Stimulated activated naive CD8-positive, alpha-beta T cell treated with anti-CD3 and anti-CD28 coated beads, Interleukin-15, amount 100 ng/mL, for 72 hours (primary cell): ENCODE data around the gene AKAP6.

Source experiments
- ATAC-seq: fragments of 150-1000 bp; cut with Tn5 transposase; 2 replicates; pipeline ENCODE4 v1.10.0; 2021; ENCODE audit warnings: mild to moderate bottlenecking, moderate library complexity
- DNase-seq, 2 donors: peaks; one replicate each; pipeline ENCODE4 v3.0.0; 2021 to 2022
- H3K27ac Mint-ChIP-seq, 2 donors: one replicate each; pipeline ENCODE4 v1.8.0; 2022; ENCODE audit warnings: mild to moderate bottlenecking in 2 of 2, mixed read lengths in 2 of 2, moderate library complexity in 2 of 2
- H3K27me3 Mint-ChIP-seq: one replicate; pipeline ENCODE4 v1.8.0; 2022; ENCODE audit warnings: mixed read lengths
- H3K4me1 Mint-ChIP-seq: one replicate; pipeline ENCODE4 v1.8.0; 2022; ENCODE audit warnings: mild to moderate bottlenecking, mixed read lengths
- H3K4me3 Mint-ChIP-seq, 2 donors: one replicate each; pipeline ENCODE4 v1.8.0; 2022; ENCODE audit warnings: mild to moderate bottlenecking in 2 of 2, mixed read lengths in 2 of 2, moderate library complexity in 1 of 2
- H3K9me3 Mint-ChIP-seq, 2 donors: one replicate each; pipeline ENCODE4 v1.8.0; 2022; ENCODE audit warnings: mixed read lengths in 2 of 2

The AKAP6 gene

GRCh38 chr14:32593290-32593942 lies 264.3 kb downstream of the AKAP6 start:
- ATAC-seq (no peak), DNase-seq (no peak)
- Mint-ChIP-seq H3K27ac (no peak overlapping the region), H3K9me3 (no peaks in the 10 kb centered on the region), H3K4me3 (no peak overlapping the region), H3K27me3 (no peaks in the 10 kb centered on the region), H3K4me1 (no peaks in the 10 kb centered on the region)

- Mint-ChIP-seq H3K9me3 (no peaks in the 10 kb centered on the region), H3K27me3 (no peaks in the 10 kb centered on the region), H3K4me3 (no peak overlapping the region), H3K27ac (no peak overlapping the region), H3K4me1 (no peaks in the 10 kb centered on the region)
- DNase-seq (no peak), ATAC-seq (no peak)
Measured at GRCh38 chr14:32594766-32595165, 265.7 kb downstream of the AKAP6 start.

- no peaks in the 10 kb centered on the region for H3K4me1 Mint-ChIP-seq
- no peak overlapping the region for H3K27ac Mint-ChIP-seq
- no peak for ATAC-seq
- H3K9me3 Mint-ChIP-seq, result no peaks in the 10 kb centered on the region
- no peak for DNase-seq
- no peak overlapping the region for H3K4me3 Mint-ChIP-seq
- no peaks in the 10 kb centered on the region for H3K27me3 Mint-ChIP-seq
Measured at GRCh38 chr14:32595497-32595896, 266.4 kb downstream of the AKAP6 start.

- no peak overlapping the region for H3K4me3 Mint-ChIP-seq
- no peaks in the 10 kb centered on the region for H3K27me3 Mint-ChIP-seq
- H3K9me3 Mint-ChIP-seq, result no peaks in the 10 kb centered on the region
Measured at GRCh38 chr14:32596390-32596789, 267.3 kb downstream of the AKAP6 start.

GRCh38 chr14:32597771-32598170 lies 268.7 kb downstream of the AKAP6 start:
- no peak overlapping the region for H3K27ac Mint-ChIP-seq
- ATAC-seq (no peak), DNase-seq (no peak)
- no peak overlapping the region for H3K4me3 Mint-ChIP-seq
- H3K27me3 Mint-ChIP-seq, result no peaks in the 10 kb centered on the region
- no peaks in the 10 kb centered on the region for H3K4me1 Mint-ChIP-seq
- no peaks in the 10 kb centered on the region for H3K9me3 Mint-ChIP-seq

More at GRCh38 chr14:32596390-32596789, 267.3 kb downstream of the AKAP6 start:
- no peak overlapping the region for H3K27ac Mint-ChIP-seq
- no peaks in the 10 kb centered on the region for H3K4me1 Mint-ChIP-seq
- DNase-seq, result no peak
- ATAC-seq, result no peak

GRCh38 chr14:32601069-32601468 lies 272.0 kb downstream of the AKAP6 start:
- Mint-ChIP-seq H3K27me3 (no peaks in the 10 kb centered on the region), H3K4me3 (no peak overlapping the region), H3K9me3 (no peaks in the 10 kb centered on the region), H3K27ac (no peak overlapping the region), H3K4me1 (no peaks in the 10 kb centered on the region)
- no peak for DNase-seq
- ATAC-seq, result no peak

GRCh38 chr14:32601906-32602305 lies 272.8 kb downstream of the AKAP6 start:
- Mint-ChIP-seq H3K27ac (no peak overlapping the region), H3K4me1 (no peaks in the 10 kb centered on the region), H3K9me3 (no peaks in the 10 kb centered on the region), H3K4me3 (no peak overlapping the region), H3K27me3 (no peaks in the 10 kb centered on the region)
- no peak for ATAC-seq
- DNase-seq, result no peak

GRCh38 chr14:32602699-32603098 lies 273.6 kb downstream of the AKAP6 start:
- Mint-ChIP-seq H3K27me3 (no peaks in the 10 kb centered on the region), H3K27ac (no peak overlapping the region), H3K4me3 (no peak overlapping the region), H3K9me3 (no peaks in the 10 kb centered on the region), H3K4me1 (no peaks in the 10 kb centered on the region)
- DNase-seq, result no peak
- ATAC-seq, result no peak

- Mint-ChIP-seq H3K4me1 (no peaks in the 10 kb centered on the region), H3K9me3 (no peaks in the 10 kb centered on the region), H3K27me3 (no peaks in the 10 kb centered on the region), H3K4me3 (no peak overlapping the region), H3K27ac (no peak overlapping the region)
- no peak for ATAC-seq
- no peak for DNase-seq
Measured at GRCh38 chr14:32603992-32604565, 275.0 kb downstream of the AKAP6 start.

GRCh38 chr14:32606301-32606700 lies 277.2 kb downstream of the AKAP6 start:
- no peak for ATAC-seq
- DNase-seq, result no peak
- no peaks in the 10 kb centered on the region for H3K4me1 Mint-ChIP-seq
- H3K27ac Mint-ChIP-seq, result no peak overlapping the region
- H3K9me3 Mint-ChIP-seq, result no peaks in the 10 kb centered on the region
- H3K4me3 Mint-ChIP-seq, result no peak overlapping the region
- no peaks in the 10 kb centered on the region for H3K27me3 Mint-ChIP-seq

GRCh38 chr14:32607399-32607798 lies 278.3 kb downstream of the AKAP6 start:
- no peaks in the 10 kb centered on the region for H3K27me3 Mint-ChIP-seq
- H3K4me3 Mint-ChIP-seq, result no peak overlapping the region
- no peaks in the 10 kb centered on the region for H3K9me3 Mint-ChIP-seq
- DNase-seq (no peak), ATAC-seq (no peak)
- no peak overlapping the region for H3K27ac Mint-ChIP-seq
- no peaks in the 10 kb centered on the region for H3K4me1 Mint-ChIP-seq

- Mint-ChIP-seq H3K27me3 (no peaks in the 10 kb centered on the region), H3K27ac (no peak overlapping the region), H3K4me1 (no peaks in the 10 kb centered on the region), H3K4me3 (no peak overlapping the region), H3K9me3 (no peaks in the 10 kb centered on the region)
- ATAC-seq, result no peak
- DNase-seq, result no peak
Measured at GRCh38 chr14:32608857-32609256, 279.8 kb downstream of the AKAP6 start.

- Mint-ChIP-seq H3K4me1 (no peaks in the 10 kb centered on the region), H3K4me3 (no peak overlapping the region), H3K27ac (no peak overlapping the region), H3K27me3 (no peaks in the 10 kb centered on the region), H3K9me3 (no peaks in the 10 kb centered on the region)
- ATAC-seq, result no peak
- no peak for DNase-seq
Measured at GRCh38 chr14:32609388-32609787, 280.3 kb downstream of the AKAP6 start.

GRCh38 chr14:32611752-32612151 lies 282.7 kb downstream of the AKAP6 start:
- DNase-seq, result no peak
- ATAC-seq, result no peak
- no peak overlapping the region for H3K27ac Mint-ChIP-seq
- no peaks in the 10 kb centered on the region for H3K27me3 Mint-ChIP-seq
- no peak overlapping the region for H3K4me3 Mint-ChIP-seq
- no peaks in the 10 kb centered on the region for H3K4me1 Mint-ChIP-seq
- H3K9me3 Mint-ChIP-seq, result no peaks in the 10 kb centered on the region

- H3K27me3 Mint-ChIP-seq, result no peaks in the 10 kb centered on the region
- no peaks in the 10 kb centered on the region for H3K4me1 Mint-ChIP-seq
- DNase-seq, result no peak
- H3K4me3 Mint-ChIP-seq, result no peak overlapping the region
- H3K9me3 Mint-ChIP-seq, result peaks cover 0 to 8% of the 10 kb centered on the region in 2 donors
- no peak for ATAC-seq
- no peak overlapping the region for H3K27ac Mint-ChIP-seq
Measured at GRCh38 chr14:32618991-32619390, 289.9 kb downstream of the AKAP6 start.

GRCh38 chr14:32620303-32620702 lies 291.2 kb downstream of the AKAP6 start:
- peaks cover 0 to 8% of the 10 kb centered on the region in 2 donors for H3K9me3 Mint-ChIP-seq
- H3K4me3 Mint-ChIP-seq, result no peak overlapping the region
- H3K27ac Mint-ChIP-seq, result peak overlapping the region; percentile 29 to 31
- DNase-seq, result no peak
- no peak for ATAC-seq
- H3K27me3 Mint-ChIP-seq, result no peaks in the 10 kb centered on the region
- H3K4me1 Mint-ChIP-seq, result no peaks in the 10 kb centered on the region

- H3K27me3 Mint-ChIP-seq, result no peaks in the 10 kb centered on the region
- H3K4me3 Mint-ChIP-seq, result no peak overlapping the region
- DNase-seq, result no peak
- peaks cover 0 to 8% of the 10 kb centered on the region in 2 donors for H3K9me3 Mint-ChIP-seq
- ATAC-seq, result no peak
- peak overlapping the region in 1 of 2 donors; percentile 31 for H3K27ac Mint-ChIP-seq
- no peaks in the 10 kb centered on the region for H3K4me1 Mint-ChIP-seq
Measured at GRCh38 chr14:32620724-32621123, 291.6 kb downstream of the AKAP6 start.
